ENCODE measurements around the gene UBA6. TPM values are rescaled to one million over a fixed set of nuclear protein-coding genes. Genes with fewer than 3 reads are reported as not detected.
"Not testable (repeated sequence)": the region's sequence is repeated elsewhere in the genome, so short reads cannot be mapped to it uniquely, and the experiment has no call there.

The UBA6 gene
- 24.0 TPM for total RNA-seq
- long read RNA-seq, full-length matches to known transcripts, result 7 of 13 reads
- long read RNA-seq, partial matches to known transcripts, result 1 of 13 reads
- long read RNA-seq, other reads (novel, unspliced or antisense), result 5 of 13 reads

GRCh38 chr4:67700738-67701516, at the start of gene UBA6:
Gene UBA6 (minus strand): TSS chr4:67701155. CDS start chr4:67701119, 36 bp downstream.
- intact Hi-C loops (cut with DNase I), result loop anchor here (5.0 kb wide), 1 partner anchor 154 kb away; the partner anchor contains the start of gene CENPC
- DNase-seq (ENCODE audit: low spot score), result peak; percentile 98

DNA sequence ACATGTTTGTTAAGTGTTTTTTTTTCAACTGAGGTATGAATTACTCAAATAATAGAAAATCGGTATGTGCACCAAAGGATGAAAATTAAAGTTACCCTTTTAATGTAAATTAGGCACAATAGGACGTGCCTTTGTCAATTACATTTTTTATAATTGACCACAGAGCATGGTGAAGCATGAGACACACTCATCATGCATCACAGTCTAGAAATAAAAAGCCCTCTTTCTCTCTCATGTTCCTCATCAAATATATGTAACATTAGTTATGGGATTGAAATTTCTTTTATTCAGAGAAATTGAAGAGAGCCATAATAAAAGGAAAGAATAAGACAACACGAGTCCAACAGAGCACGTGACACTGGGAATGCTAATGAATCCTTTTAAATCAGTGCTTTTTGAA, 49.7 kb upstream of the UBA6 start:
- intact Hi-C loops (cut with DNase I), result no loop called here
- DNase-seq (ENCODE audit: low spot score), result no peak

- intact Hi-C loops (cut with DNase I), result loop anchor here (5.0 kb wide), 1 partner anchor 428 kb away; no protein-coding TSS in a partner anchor
- DNase-seq (ENCODE audit: low spot score), result no peak
Observed at GRCh38 chr4:67749286-67749685, 48.3 kb upstream of the UBA6 start.

GRCh38 chr4:67746797-67747495, 46.0 kb upstream of the UBA6 start:
- no peak for DNase-seq (ENCODE audit: low spot score)
- intact Hi-C loops (cut with DNase I), result loop anchor here (5.0 kb wide), 1 partner anchor 430 kb away; no protein-coding TSS in a partner anchor

GRCh38 chr4:67744561-67745283, 43.8 kb upstream of the UBA6 start:
- DNase-seq (ENCODE audit: low spot score), result no peak
- intact Hi-C loops (cut with DNase I), result loop anchor here (5.0 kb wide), 1 partner anchor 433 kb away; no protein-coding TSS in a partner anchor

GRCh38 chr4:67743194-67743593, 42.2 kb upstream of the UBA6 start:
- intact Hi-C loops (cut with DNase I), result no loop called here

GRCh38 chr4:67736262-67736661, 35.3 kb upstream of the UBA6 start:
- DNase-seq (ENCODE audit: low spot score), result no peak
- intact Hi-C loops (cut with DNase I), result no loop called here

More at GRCh38 chr4:67743194-67743593, 42.2 kb upstream of the UBA6 start:
- no peak for DNase-seq (ENCODE audit: low spot score)

DNA sequence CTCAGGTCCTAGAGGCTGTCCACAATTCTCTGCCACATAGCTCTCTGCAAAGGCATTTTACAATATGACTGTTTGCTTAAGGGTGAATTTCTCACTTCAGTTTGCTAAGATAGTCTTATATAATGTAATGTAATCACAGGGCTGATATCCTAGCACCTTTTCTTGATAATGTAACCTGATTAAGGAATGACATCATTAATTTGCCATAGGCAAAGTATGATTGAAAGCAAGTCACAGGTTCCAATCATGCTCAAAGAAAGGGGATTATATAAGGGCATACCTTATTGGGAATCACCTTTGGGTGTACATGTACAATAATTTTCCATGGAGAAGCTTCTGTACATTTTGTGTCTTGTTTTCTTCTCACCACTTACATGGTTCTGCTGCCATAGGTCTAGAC, 34.4 kb upstream of the UBA6 start:
- intact Hi-C loops (cut with DNase I), result no loop called here
- no peak for DNase-seq (ENCODE audit: low spot score)

GRCh38 chr4:67730511-67730910, 29.6 kb upstream of the UBA6 start:
- DNase-seq (ENCODE audit: low spot score); intact Hi-C loops (cut with DNase I): not testable (repeated sequence)

DNA sequence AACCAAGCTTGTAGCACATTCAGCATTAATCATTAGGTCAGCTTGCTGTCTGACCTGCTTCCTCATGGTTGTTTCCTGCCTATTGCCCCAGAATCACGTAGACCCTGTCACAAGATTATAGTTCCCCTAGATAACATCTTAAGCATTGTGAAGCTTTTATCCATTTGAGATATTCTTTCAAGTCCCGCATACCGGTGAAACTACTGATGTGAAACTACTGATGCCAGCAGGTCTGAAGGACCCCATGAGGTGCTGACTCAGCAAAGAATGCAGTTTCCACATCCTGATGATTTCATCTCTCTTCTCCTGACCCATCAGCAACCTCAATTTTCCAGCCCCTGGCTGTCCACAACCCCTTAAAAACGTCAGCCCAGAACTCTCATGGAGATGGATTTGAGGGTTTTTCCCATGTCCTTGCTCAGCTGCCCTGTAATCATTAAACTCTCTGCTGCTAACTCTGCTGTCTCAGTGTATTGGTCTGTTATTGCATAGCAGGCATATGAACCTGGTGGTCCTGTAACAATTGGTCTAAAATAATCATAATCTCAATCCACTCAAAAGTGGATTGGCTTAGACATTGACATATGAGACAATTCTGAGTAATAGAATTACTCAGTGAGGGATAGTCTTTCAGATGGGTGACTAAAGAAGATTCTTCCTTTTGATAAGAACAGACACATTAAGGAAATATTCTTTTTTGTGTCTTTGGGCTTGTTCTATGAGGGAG, 26.3 kb upstream of the UBA6 start:
- intact Hi-C loops (cut with DNase I), result no loop called here
- no peak for DNase-seq (ENCODE audit: low spot score)

DNA sequence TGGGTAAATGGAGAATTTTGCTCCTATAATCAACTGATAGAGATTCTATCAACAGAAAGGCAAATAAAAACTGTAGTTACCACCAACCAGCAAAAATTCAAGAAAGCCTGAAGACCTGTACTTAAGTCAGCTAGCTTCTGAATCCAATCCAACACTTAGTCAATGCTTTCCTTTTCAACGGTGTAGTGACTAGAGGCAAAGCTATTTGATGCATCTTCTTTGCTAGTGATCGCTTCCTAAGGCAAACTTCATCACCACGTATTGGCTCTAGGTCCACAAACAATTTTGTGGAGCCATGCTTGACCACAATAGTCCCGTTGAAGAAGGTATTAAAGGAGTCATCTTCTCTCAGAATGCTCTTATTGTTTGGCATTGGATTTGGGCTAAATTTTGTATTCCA, 25.0 kb upstream of the UBA6 start:
- intact Hi-C loops (cut with DNase I), result no loop called here
- no peak for DNase-seq (ENCODE audit: low spot score)

GRCh38 chr4:67725132-67725531, 24.2 kb upstream of the UBA6 start:
- DNase-seq (ENCODE audit: low spot score), result no peak
- intact Hi-C loops (cut with DNase I), result no loop called here

DNA sequence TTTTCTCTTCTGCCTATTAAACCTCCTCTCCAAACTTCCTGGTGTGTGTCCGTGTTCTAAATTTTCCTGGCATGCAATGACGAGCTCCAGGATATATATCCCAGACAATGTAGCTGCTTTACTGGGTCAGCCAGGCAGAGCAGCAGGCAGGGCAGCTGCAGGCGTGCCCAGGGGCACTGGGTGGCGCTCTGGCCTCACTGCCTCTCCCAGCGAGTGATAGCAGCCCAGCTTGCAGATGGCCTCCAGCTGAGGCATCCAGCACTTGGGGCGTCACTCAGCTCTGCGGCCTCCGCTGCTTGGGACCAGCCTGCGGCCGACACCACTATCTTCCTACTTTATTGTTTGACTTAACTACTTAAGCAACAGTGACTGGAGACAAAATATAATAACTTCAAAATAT, 23.0 kb upstream of the UBA6 start:
- intact Hi-C loops (cut with DNase I), result no loop called here
- no peak for DNase-seq (ENCODE audit: low spot score)

DNA sequence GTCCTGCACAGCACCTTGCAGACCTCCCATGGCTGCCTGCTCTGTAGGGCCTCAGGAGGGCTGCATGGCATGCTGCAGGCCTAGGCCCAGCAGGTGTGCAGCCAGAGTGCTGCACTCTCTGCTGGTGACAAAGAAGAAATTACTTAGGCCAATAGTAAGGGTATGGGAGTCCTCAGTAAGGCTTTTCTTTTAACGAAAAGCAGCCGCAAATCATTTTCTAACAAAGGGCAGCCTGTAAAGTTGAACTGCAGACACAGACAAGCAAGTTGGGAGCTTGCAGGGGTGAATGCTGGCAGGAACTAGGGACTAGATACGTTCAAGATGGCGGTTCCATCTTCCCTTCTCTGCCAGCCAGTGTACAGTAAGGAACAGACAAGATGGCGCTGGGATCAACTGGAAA, 22.4 kb upstream of the UBA6 start:
- no peak for DNase-seq (ENCODE audit: low spot score)
- intact Hi-C loops (cut with DNase I), result no loop called here

DNA sequence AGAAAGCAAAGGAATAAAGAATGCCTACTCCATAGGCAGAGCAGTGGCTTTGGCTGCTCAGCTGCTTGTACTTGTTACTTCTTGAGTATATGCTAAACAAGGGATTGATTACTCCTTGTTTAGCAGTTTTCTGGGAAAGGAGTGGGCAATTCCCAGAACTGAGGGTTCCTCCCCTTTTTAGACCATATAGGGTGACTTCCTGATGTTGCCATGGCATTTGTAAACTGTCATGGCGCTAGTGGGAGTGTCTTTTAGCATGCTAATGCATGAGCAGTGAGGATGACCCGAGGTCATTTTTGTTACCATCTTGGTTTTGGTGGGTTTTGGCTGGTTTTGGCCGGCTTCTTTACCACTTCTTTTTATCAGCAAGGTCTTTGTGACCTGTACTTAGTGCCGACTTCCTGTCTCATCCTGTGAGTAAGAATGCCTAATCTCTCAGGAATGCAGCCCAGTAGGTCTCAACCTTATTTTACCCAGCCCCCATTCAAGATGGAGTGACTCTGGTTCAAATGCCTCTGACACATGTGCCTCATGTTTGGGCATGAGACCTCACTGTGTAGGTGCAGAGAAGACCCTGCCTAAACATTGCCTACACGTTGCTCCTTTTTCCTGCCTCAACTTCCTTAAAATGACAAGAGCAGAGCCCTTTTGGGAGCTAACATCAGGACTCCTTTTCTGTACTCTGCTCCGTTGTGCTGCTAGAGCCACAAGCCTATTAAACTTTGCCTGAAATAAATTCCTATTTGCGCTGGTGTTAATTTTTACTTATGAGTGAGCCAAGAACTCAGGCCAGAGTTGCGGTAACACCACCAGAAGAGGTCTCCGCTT, 21.0 kb upstream of the UBA6 start:
- intact Hi-C loops (cut with DNase I), result no loop called here
- no peak for DNase-seq (ENCODE audit: low spot score)

DNA sequence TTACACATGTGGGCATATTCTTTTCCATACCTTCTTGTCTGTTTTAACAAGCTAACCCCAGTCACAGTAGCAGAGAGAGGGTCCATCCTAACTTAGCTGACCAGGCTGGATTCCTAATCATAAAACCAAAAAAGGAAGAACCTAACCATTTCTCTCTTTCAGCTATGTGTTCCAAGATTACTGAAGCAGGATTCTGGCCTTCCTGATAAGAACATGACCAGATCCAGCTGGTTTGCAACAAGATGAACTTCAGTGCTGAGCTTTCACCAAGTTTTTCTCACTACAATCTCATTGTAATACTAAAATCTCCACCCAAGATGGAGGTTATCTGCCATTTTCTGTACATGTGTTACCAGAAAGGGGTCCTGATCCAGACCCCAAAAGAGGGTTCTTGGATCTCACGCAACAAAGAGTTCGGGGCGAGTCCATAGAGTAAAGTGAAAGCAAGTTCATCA, 20.4 kb upstream of the UBA6 start:
- DNase-seq (ENCODE audit: low spot score), result no peak
- intact Hi-C loops (cut with DNase I), result no loop called here

DNA sequence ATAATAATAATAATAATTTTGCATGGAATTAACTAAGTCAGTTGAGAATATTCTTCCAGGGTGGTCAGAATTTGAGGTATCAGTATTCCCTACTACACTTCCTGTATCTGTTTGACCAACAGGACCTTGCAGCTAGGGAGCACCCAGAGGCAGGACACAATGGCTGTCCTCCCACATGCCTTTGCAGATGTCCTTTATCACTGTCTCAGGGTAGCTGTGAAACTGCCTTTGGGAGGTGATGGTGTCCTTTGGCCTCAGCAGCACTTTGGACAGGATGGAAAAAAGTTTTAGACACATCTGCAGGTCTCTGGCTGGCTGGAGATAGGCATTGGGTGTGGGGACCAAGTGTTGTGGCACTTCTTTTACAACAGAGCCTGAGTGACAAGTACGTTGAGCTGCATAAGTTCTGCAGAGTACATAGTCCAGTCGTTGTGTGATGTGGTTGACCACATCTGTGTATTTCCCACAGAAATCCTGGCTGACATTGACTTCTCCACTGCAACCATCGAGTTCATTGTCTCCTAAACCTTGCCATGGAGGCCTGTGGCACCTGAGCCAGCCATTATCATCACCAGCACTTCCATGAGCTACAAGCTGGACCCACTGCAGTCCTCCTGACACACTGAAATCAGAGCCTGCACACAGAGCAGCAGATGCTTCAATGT, 19.1 kb upstream of the UBA6 start:
- intact Hi-C loops (cut with DNase I), result no loop called here
- DNase-seq (ENCODE audit: low spot score), result no peak

GRCh38 chr4:67718848-67719247, 17.9 kb upstream of the UBA6 start:
- DNase-seq (ENCODE audit: low spot score), result no peak
- intact Hi-C loops (cut with DNase I), result no loop called here
